GM12878 (cell line): ENCODE data around the gene TRIM32.

ENCODE experiments used
- E2F4 ChIP-seq: IDR thresholded peaks from 2 replicates; pipeline ENCODE4 v1.6.1; 2012; ENCODE audit warnings: low read depth, low read length, improper control_type of control experiment
- RFX5 ChIP-seq: IDR thresholded peaks from 2 replicates; pipeline ENCODE4 v1.6.1; 2011; ENCODE audit warnings: low read depth, low read length, improper control_type of control experiment

- TF ChIP-seq RFX5 (no peak), E2F4 (no peak)
These were observed 16.5 kb downstream of the TRIM32 start for GRCh38 chr9:116703634-116704033.
